Thyroid gland (tissue), 4 donors: Measurements from ENCODE around the gene SHF. TPM values are rescaled to one million over a fixed set of nuclear protein-coding genes. Genes with fewer than 3 reads are reported as not detected.
"Not testable (repeated sequence)": the region's sequence is repeated elsewhere in the genome, so short reads cannot be mapped to it uniquely, and the experiment has no call there.

Experiments
- DNase-seq, 2 donors: peaks; one replicate each; pipeline ENCODE4 v3.0.0-alpha.2; 2019
- H3K27ac ChIP-seq, 3 donors: fragments of 200-600 bp; sonication (generic); 1 replicate in 2 of 3; 2 replicates in 1 of 3; pipeline ENCODE4 v1.5.1; 2016 to 2019; ENCODE audit warnings: mild to moderate bottlenecking in 1 of 3, moderate library complexity in 1 of 3
- H3K27me3 ChIP-seq: fragments of 200-600 bp; sonication (generic); one replicate; pipeline ENCODE4 v1.5.1; 2019
- H3K36me3 ChIP-seq, 2 donors: fragments of 200-600 bp; sonication (generic); one replicate each; pipeline ENCODE4 v1.5.1; 2016 to 2019
- H3K4me1 ChIP-seq, 2 donors: fragments of 200-600 bp; sonication (generic); one replicate each; pipeline ENCODE4 v1.5.1; 2017 to 2019
- H3K4me3 ChIP-seq, 3 donors: fragments of 200-600 bp; sonication (generic); replicated peaks in 1 of 3; 1 replicate in 2 of 3; 2 replicates in 1 of 3; pipeline ENCODE4 v1.5.1; 2016; ENCODE audit warnings: mild to moderate bottlenecking in 1 of 3
- H3K9me3 ChIP-seq: fragments of 200-600 bp; sonication (generic); one replicate; pipeline ENCODE4 v1.5.1; 2017
- CTCF ChIP-seq, 6 experiments: fragments of 200-600 bp in 3 of 6; fragments of 450-650 bp in 3 of 6; sonication (generic) in 3 of 6; IDR thresholded peaks; one replicate each; pipeline ENCODE4 v1.5.1; 2016 to 2019; ENCODE audit warnings: antibody characterized with exemption in 6 of 6, mild to moderate bottlenecking in 2 of 6, inconsistent platforms in 1 of 6, moderate library complexity in 1 of 6
- POLR2A ChIP-seq, 2 donors: fragments of 450-650 bp; IDR thresholded peaks; one replicate each; pipeline ENCODE4 v1.6.1; 2017; ENCODE audit warnings: antibody characterized with exemption in 2 of 2, mild to moderate bottlenecking in 2 of 2, moderate library complexity in 1 of 2
- WGBS, 2 donors: methylation state at CpG; one replicate each; pipeline ENCODE4 v1.1.5; 2017; 5-methylcytosine and 5-hydroxymethylcytosine counted together
- intact Hi-C: fragments of 100-400 bp; cut with DNase I; formaldehyde crosslinking; loops from one replicate; pipeline ENCODE4 v1.15.1; 2023
- total RNA-seq, 4 donors: library from RNA; depleted of rRNA; stranded (reverse); fragments of >200 nt; gene quantifications; one replicate each; pipeline ENCODE4 v1.2.3, GENCODE V29; 2016

SHF gene
- total RNA-seq, 4 donors from 2014 or later = 8.0 to 15.9 (median 8.7) TPM

DNA sequence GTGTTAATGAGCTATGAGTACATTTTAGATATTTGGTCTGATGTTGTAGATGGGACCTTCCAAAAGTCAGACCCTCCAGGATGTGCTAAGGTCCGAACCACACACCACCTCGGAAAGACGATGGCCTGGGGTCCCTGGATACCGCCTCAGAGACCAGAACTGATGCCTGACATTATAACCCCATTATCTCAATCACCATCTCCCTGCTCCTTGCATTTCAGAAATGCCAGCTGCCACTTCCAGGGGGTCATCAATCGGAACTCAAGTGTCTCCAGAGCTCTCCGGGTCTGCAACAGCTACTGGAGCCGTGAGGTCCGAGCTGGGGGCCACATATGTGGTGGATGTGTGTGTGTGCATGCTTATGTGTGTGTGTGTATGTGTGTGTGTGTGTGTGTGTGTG lies 50.1 kb downstream of the SHF start:
- H3K27ac ChIP-seq = no peak overlapping the region
- 80 to 83% methylated on average over 8 of the region's 8 CpGs for WGBS, 2 donors
- H3K27me3 ChIP-seq = no peaks in the 10 kb centered on the region

GRCh38 chr15:45136378-45136764 lies 51.4 kb downstream of the SHF start:
- Histone ChIP-seq H3K4me1 (peaks cover 34 to 38% of the 10 kb centered on the region in 2 donors), H3K27ac (no peak overlapping the region), H3K36me3 (peaks cover 29 to 30% of the 10 kb centered on the region in 2 donors), H3K4me3 (no peak overlapping the region), H3K9me3 (no peaks in the 10 kb centered on the region), H3K27me3 (no peaks in the 10 kb centered on the region)
- WGBS, 2 donors = 55 to 61% methylated on average over 10 of the region's 10 CpGs
- intact Hi-C loops = no loop called here
- no peak for DNase-seq
- TF ChIP-seq POLR2A (IDR thresholded peaks at IDR 0.05) = no peak
- TF ChIP-seq CTCF (IDR thresholded peaks at IDR 0.05) = no peak

More for the DNA sequence above, 50.1 kb downstream of the SHF start:
- no peak overlapping the region for H3K4me3 ChIP-seq
- DNase-seq = no peak
- intact Hi-C loops = no loop called here
- peaks cover 38% of the 10 kb centered on the region in 2 donors for H3K36me3 ChIP-seq
- peaks cover 23 to 24% of the 10 kb centered on the region in 2 donors for H3K4me1 ChIP-seq
- no peaks in the 10 kb centered on the region for H3K9me3 ChIP-seq
- TF ChIP-seq CTCF (IDR thresholded peaks at IDR 0.05) = no peak
- TF ChIP-seq POLR2A (IDR thresholded peaks at IDR 0.05) = no peak

- H3K27ac ChIP-seq, DNase-seq, H3K9me3 ChIP-seq, H3K4me3 ChIP-seq, intact Hi-C loops, H3K27me3 ChIP-seq: not testable (repeated sequence)
- Histone ChIP-seq H3K36me3 (peaks cover 24 to 25% of the 10 kb centered on the region in 2 donors), H3K4me1 (peaks cover 37 to 43% of the 10 kb centered on the region in 2 donors)
- 62 to 85% methylated on average over 5 to 7 of the region's 37 CpGs for WGBS, 2 donors
These were observed 51.9 kb downstream of the SHF start for GRCh38 chr15:45135705-45136377.

GRCh38 chr15:45134682-45135604 lies 52.8 kb downstream of the SHF start:
- TF ChIP-seq POLR2A (IDR thresholded peaks at IDR 0.05) (no peak), CTCF (IDR thresholded peaks at IDR 0.05) (peak in 1 of 6 experiments; percentile 10)
- H3K27me3 ChIP-seq = no peaks in the 10 kb centered on the region
- peaks cover 15 to 17% of the 10 kb centered on the region in 2 donors for H3K36me3 ChIP-seq
- peak overlapping the region in 2 of 3 donors; percentile 90 to 96 for H3K27ac ChIP-seq
- peak in 1 of 2 donors; percentile 20 for DNase-seq
- intact Hi-C loops = no loop called here
- no peaks in the 10 kb centered on the region for H3K9me3 ChIP-seq
- H3K4me1 ChIP-seq = peaks cover 44% of the 10 kb centered on the region in 2 donors
- no peak overlapping the region for H3K4me3 ChIP-seq
- 25 to 56% methylated on average over 7 to 29 of the region's 57 CpGs for WGBS, 2 donors

DNA sequence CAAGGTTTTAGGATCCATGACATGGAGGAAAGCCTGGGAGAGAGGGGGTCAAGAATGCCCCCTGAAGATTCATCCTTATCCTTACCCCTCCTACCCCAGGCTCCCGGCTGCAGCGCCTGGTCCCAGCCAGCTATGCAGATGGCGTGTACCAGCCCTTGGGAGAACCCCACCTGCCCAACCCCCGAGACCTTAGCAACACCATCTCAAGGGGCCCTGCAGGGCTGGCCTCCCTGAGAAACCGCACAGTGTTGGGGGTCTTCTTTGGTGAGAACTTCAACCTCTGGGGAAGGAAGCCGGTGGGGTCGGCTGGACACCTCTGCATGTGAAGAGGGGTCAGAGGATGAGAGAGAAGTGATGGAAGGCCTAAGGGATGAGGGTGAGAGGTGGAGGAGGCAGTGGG lies 53.7 kb downstream of the SHF start:
- Histone ChIP-seq H3K27me3 (no peaks in the 10 kb centered on the region), H3K27ac (peak overlapping the region; percentile 51 to 96 (median 90)), H3K4me3 (no peak overlapping the region), H3K36me3 (peaks cover 6 to 10% of the 10 kb centered on the region in 2 donors), H3K4me1 (peaks cover 44 to 47% of the 10 kb centered on the region in 2 donors), H3K9me3 (no peaks in the 10 kb centered on the region)
- intact Hi-C loops = no loop called here
- TF ChIP-seq CTCF (IDR thresholded peaks at IDR 0.05) (no peak), POLR2A (IDR thresholded peaks at IDR 0.05) (no peak)
- no peak for DNase-seq
- 87 to 90% methylated on average over 7 of the region's 7 CpGs for WGBS, 2 donors
